Superior temporal gyrus (tissue), 1 donor: ENCODE measurements around the gene MCFD2.
"Not testable (repeated sequence)": the region's sequence is repeated elsewhere in the genome, so short reads cannot be mapped to it uniquely, and the experiment has no call there.

ENCODE experiments used
- DNase-seq: peaks from one replicate; pipeline ENCODE4 v3.0.0-alpha.2; 2016; ENCODE audit errors: extremely low spot score

The MCFD2 gene

GRCh38 chr2:46902465-46902864 lies 13.1 kb downstream of the MCFD2 start:
- no peak for DNase-seq

GRCh38 chr2:46901611-46902010 lies 14.0 kb downstream of the MCFD2 start:
- DNase-seq: no peak

- no peak for DNase-seq
These were observed 15.2 kb downstream of the MCFD2 start for GRCh38 chr2:46900381-46900780.

- no peak for DNase-seq
These were observed 16.6 kb downstream of the MCFD2 start for GRCh38 chr2:46899053-46899452.

- DNase-seq: no peak
These were observed 17.6 kb downstream of the MCFD2 start for GRCh38 chr2:46898024-46898423.

- no peak for DNase-seq
These were observed 22.2 kb downstream of the MCFD2 start for GRCh38 chr2:46893269-46893939.

GRCh38 chr2:46891956-46892553 lies 23.6 kb downstream of the MCFD2 start:
- DNase-seq: no peak

- no peak for DNase-seq
These were observed 27.1 kb downstream of the MCFD2 start for GRCh38 chr2:46888421-46888952.

- DNase-seq: no peak
These were observed 28.3 kb downstream of the MCFD2 start for GRCh38 chr2:46887028-46887885.

- no peak for DNase-seq
These were observed 29.2 kb downstream of the MCFD2 start for GRCh38 chr2:46886268-46887027.

- no peak for DNase-seq
These were observed 30.2 kb downstream of the MCFD2 start for GRCh38 chr2:46885376-46885775.

GRCh38 chr2:46879511-46879910 lies 36.1 kb downstream of the MCFD2 start:
- no peak for DNase-seq

- peak; percentile 53 for DNase-seq
These were observed 36.7 kb downstream of the MCFD2 start for GRCh38 chr2:46878886-46879285.

- DNase-seq: no peak
These were observed 37.2 kb downstream of the MCFD2 start for GRCh38 chr2:46878240-46878877.

GRCh38 chr2:46877619-46878113 lies 37.9 kb downstream of the MCFD2 start:
- DNase-seq: no peak

- DNase-seq: peak; percentile 74
These were observed 38.7 kb downstream of the MCFD2 start for GRCh38 chr2:46876741-46877384.

GRCh38 chr2:46875962-46876689 lies 39.5 kb downstream of the MCFD2 start:
- not testable (repeated sequence) for DNase-seq

GRCh38 chr2:46875226-46875899 lies 40.2 kb downstream of the MCFD2 start:
- no peak for DNase-seq

GRCh38 chr2:46874236-46874929 lies 41.2 kb downstream of the MCFD2 start:
- no peak for DNase-seq
